Activated CD8-positive, alpha-beta memory T cell treated with anti-CD3 and anti-CD28 coated beads for 4 hours (primary cell): ENCODE data around the gene ZNF679.
"Not testable (repeated sequence)": the region's sequence is repeated elsewhere in the genome, so short reads cannot be mapped to it uniquely, and the experiment has no call there.

Experiments
- DNase-seq, 2 donors: peaks; one replicate each; pipeline ENCODE4 v3.0.0-alpha.2; 2020; ENCODE audit warnings: low read depth in 2 of 2

The ZNF679 gene

GRCh38 chr7:64310426-64310825 is 82.2 kb downstream of the ZNF679 start:
- no peak for DNase-seq

- no peak for DNase-seq
Observed at GRCh38 chr7:64312826-64313225, 84.6 kb downstream of the ZNF679 start.

- DNase-seq = peak; percentile 69 to 76
Observed at GRCh38 chr7:64313740-64314491, 85.6 kb downstream of the ZNF679 start, which contains the start of gene ZNF736. Gene ZNF736, plus strand, starts transcription at chr7:64313961. Its CDS starts 190 bp downstream, at chr7:64314151.

- no peak for DNase-seq
Observed at GRCh38 chr7:64314566-64314965, 86.3 kb downstream of the ZNF679 start.

GRCh38 chr7:64316031-64316742 is 87.9 kb downstream of the ZNF679 start:
- DNase-seq = not testable (repeated sequence)
